RPMI7951 (cell line): ENCODE results near the gene USH2A. TPM values are rescaled to one million over a fixed set of nuclear protein-coding genes. Genes with fewer than 3 reads are reported as not detected.
"Not testable (repeated sequence)": the region's sequence is repeated elsewhere in the genome, so short reads cannot be mapped to it uniquely, and the experiment has no call there.

Experiments used
- DNase-seq: peaks from one replicate; pipeline ENCODE4 v3.0.0-alpha.2; 2012; ENCODE audit warnings: low read depth
- total RNA-seq: library from RNA; depleted of rRNA; stranded (reverse); fragments of >200 nt; shearing (Covaris generic); gene quantifications from 2 replicates; pipeline ENCODE4 v1.2.3, GENCODE V29; 2014

The USH2A gene
- total RNA-seq, 1 experiment from 2014 or later: under 0.01 TPM

GRCh38 chr1:216194721-216195120 is 228.5 kb downstream of the USH2A start:
- no peak for DNase-seq

- no peak for DNase-seq
Observed at GRCh38 chr1:216193839-216194443, 229.3 kb downstream of the USH2A start.

GRCh38 chr1:216190438-216190837 is 232.8 kb downstream of the USH2A start:
- DNase-seq: no peak

GRCh38 chr1:216186816-216187215 is 236.4 kb downstream of the USH2A start:
- no peak for DNase-seq

- DNase-seq: no peak
Observed at GRCh38 chr1:216186141-216186540, 237.1 kb downstream of the USH2A start.

GRCh38 chr1:216184126-216184680 is 239.0 kb downstream of the USH2A start:
- no peak for DNase-seq

GRCh38 chr1:216183454-216183853 is 239.8 kb downstream of the USH2A start:
- no peak for DNase-seq

GRCh38 chr1:216183007-216183406 is 240.2 kb downstream of the USH2A start:
- peak; percentile 6 for DNase-seq

- DNase-seq: no peak
Observed at GRCh38 chr1:216181590-216181989, 241.7 kb downstream of the USH2A start.

GRCh38 chr1:216178281-216178680 is 245.0 kb downstream of the USH2A start:
- DNase-seq: no peak

GRCh38 chr1:216176970-216177369 is 246.3 kb downstream of the USH2A start:
- no peak for DNase-seq

- no peak for DNase-seq
Observed at GRCh38 chr1:216175714-216176113, 247.5 kb downstream of the USH2A start.

- no peak for DNase-seq
Observed at GRCh38 chr1:216173376-216173995, 249.8 kb downstream of the USH2A start.

- no peak for DNase-seq
Observed at GRCh38 chr1:216169351-216169750, 253.9 kb downstream of the USH2A start.

- DNase-seq: peak; percentile 15
Observed at GRCh38 chr1:216168546-216168945, 254.7 kb downstream of the USH2A start.

- no peak for DNase-seq
Observed at GRCh38 chr1:216154063-216154462, 269.2 kb downstream of the USH2A start.

- no peak for DNase-seq
Observed at GRCh38 chr1:216153130-216153529, 270.1 kb downstream of the USH2A start.

GRCh38 chr1:216145451-216146018 is 277.7 kb downstream of the USH2A start:
- not testable (repeated sequence) for DNase-seq

- no peak for DNase-seq
Observed at GRCh38 chr1:216144661-216145450, 278.4 kb downstream of the USH2A start.

GRCh38 chr1:216142921-216143320 is 280.3 kb downstream of the USH2A start:
- DNase-seq: no peak

- DNase-seq: no peak
Observed at GRCh38 chr1:216140730-216141524, 282.3 kb downstream of the USH2A start.
